Ovary (tissue), 3 donors: ENCODE data around the gene USP46.

ENCODE experiments used
- CTCF ChIP-seq, 3 donors: fragments of 450-650 bp in 2 of 3; fragments of 200-600 bp in 1 of 3; IDR thresholded peaks; one replicate each; pipeline versions ENCODE4 v1.5.1 to v1.8.0; 2016 to 2022; ENCODE audit warnings: antibody characterized with exemption in 3 of 3, mild to moderate bottlenecking in 1 of 3
- POLR2A ChIP-seq: fragments of 450-650 bp; IDR thresholded peaks from one replicate; pipeline ENCODE4 v1.6.1; 2017; ENCODE audit warnings: antibody characterized with exemption, mild to moderate bottlenecking, moderate library complexity
- donor health status: DM: no; HTN: no; CAD: no.

- TF ChIP-seq POLR2A (no peak), CTCF (IDR thresholded peaks at IDR 0.05) (no peak)
These were observed 1.2 kb downstream of the USP46 start for GRCh38 chr4:52657618-52658501.
